Erythroblast (primary cell): ENCODE data around the gene MYOD1.

ENCODE experiments used
- GATA1 ChIP-seq: IDR thresholded peaks from 2 replicates; pipeline ENCODE4 v1.6.1; 2011; ENCODE audit warnings: low read depth, mild to moderate bottlenecking, control low read depth, low read length, moderate library complexity
- POLR2A ChIP-seq: IDR thresholded peaks from 2 replicates; pipeline ENCODE4 v1.6.1; 2011; ENCODE audit warnings: mild to moderate bottlenecking, low read length

DNA sequence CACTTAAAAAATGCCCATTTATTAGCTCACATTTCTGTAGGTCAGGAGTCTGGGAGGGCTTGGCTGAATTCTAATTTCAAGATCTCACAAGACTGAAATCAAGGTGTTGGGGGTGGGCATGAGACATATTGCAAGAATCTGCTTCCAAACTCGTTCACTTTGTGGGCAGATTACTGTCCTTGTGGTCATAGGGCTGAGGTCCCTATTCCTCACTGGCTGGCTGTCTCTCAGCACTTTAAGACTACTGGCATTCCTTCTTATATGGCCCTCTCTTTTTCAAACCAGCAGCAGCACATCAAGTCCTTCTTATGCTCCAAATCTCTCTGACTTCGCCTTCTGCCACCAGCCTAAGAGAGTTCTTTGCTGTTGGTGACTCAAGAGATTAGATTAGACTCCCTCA lies 27.8 kb upstream of the MYOD1 start:
- TF ChIP-seq POLR2A (no peak), GATA1 (no peak)
